ENCODE measurements around the gene CAMK2A. TPM values are rescaled to one million over a fixed set of nuclear protein-coding genes. Genes with fewer than 3 reads are reported as not detected.
A peak's percentile ranks its signal among the peaks of the same experiment; 100 is the strongest.

The CAMK2A gene
- total RNA-seq, 1 donor from 2014 or later, result not detected

- Mint-ChIP-seq H3K4me1 (ENCODE audit: low read depth) (no peaks in the 10 kb centered on the region), H3K9me3 (ENCODE audit: low read depth) (no peaks in the 10 kb centered on the region), H3K27ac (no peak overlapping the region), H3K27me3 (peaks cover 41% of the 10 kb centered on the region), H3K36me3 (ENCODE audit: insufficient read depth) (no peaks in the 10 kb centered on the region), H3K4me3 (ENCODE audit: low read depth) (no peak overlapping the region)
- no peak for DNase-seq (ENCODE audit: low spot score, unreplicated experiment)
- no peak for TF ChIP-seq CTCF (IDR thresholded peaks at IDR 0.05; ENCODE audit: unreplicated experiment)
These were observed 2.1 kb upstream of the CAMK2A start for GRCh38 chr5:150291388-150292385.

- no peaks in the 10 kb centered on the region for H3K4me1 Mint-ChIP-seq (ENCODE audit: low read depth)
- no peak for TF ChIP-seq CTCF (IDR thresholded peaks at IDR 0.05; ENCODE audit: unreplicated experiment)
- no peak overlapping the region for H3K27ac Mint-ChIP-seq
- DNase-seq (ENCODE audit: low spot score, unreplicated experiment), result no peak
- H3K4me3 Mint-ChIP-seq (ENCODE audit: low read depth), result no peak overlapping the region
- peaks cover 56% of the 10 kb centered on the region for H3K27me3 Mint-ChIP-seq
- no peaks in the 10 kb centered on the region for H3K9me3 Mint-ChIP-seq (ENCODE audit: low read depth)
- H3K36me3 Mint-ChIP-seq (ENCODE audit: insufficient read depth), result no peaks in the 10 kb centered on the region
These were observed 782 bp downstream of the CAMK2A start for GRCh38 chr5:150288791-150289190.

- no peak for DNase-seq (ENCODE audit: low spot score, unreplicated experiment)
- Mint-ChIP-seq H3K9me3 (ENCODE audit: low read depth) (no peaks in the 10 kb centered on the region), H3K27ac (no peak overlapping the region), H3K4me3 (ENCODE audit: low read depth) (no peak overlapping the region), H3K27me3 (peaks cover 60% of the 10 kb centered on the region), H3K36me3 (ENCODE audit: insufficient read depth) (no peaks in the 10 kb centered on the region), H3K4me1 (ENCODE audit: low read depth) (no peaks in the 10 kb centered on the region)
- TF ChIP-seq CTCF (IDR thresholded peaks at IDR 0.05; ENCODE audit: unreplicated experiment), result no peak
These were observed 1.2 kb downstream of the CAMK2A start for GRCh38 chr5:150288361-150288760.

GRCh38 chr5:150286820-150287219 is 2.8 kb downstream of the CAMK2A start:
- Mint-ChIP-seq H3K27ac (no peak overlapping the region), H3K4me3 (ENCODE audit: low read depth) (no peak overlapping the region), H3K27me3 (peaks cover 59% of the 10 kb centered on the region), H3K9me3 (ENCODE audit: low read depth) (no peaks in the 10 kb centered on the region), H3K36me3 (ENCODE audit: insufficient read depth) (no peaks in the 10 kb centered on the region), H3K4me1 (ENCODE audit: low read depth) (no peaks in the 10 kb centered on the region)
- TF ChIP-seq CTCF (IDR thresholded peaks at IDR 0.05; ENCODE audit: unreplicated experiment), result peak; percentile 67
- DNase-seq (ENCODE audit: low spot score, unreplicated experiment), result no peak

GRCh38 chr5:150285114-150285513 is 4.5 kb downstream of the CAMK2A start:
- Mint-ChIP-seq H3K4me3 (ENCODE audit: low read depth) (no peak overlapping the region), H3K27ac (no peak overlapping the region), H3K27me3 (peaks cover 67% of the 10 kb centered on the region), H3K36me3 (ENCODE audit: insufficient read depth) (no peaks in the 10 kb centered on the region), H3K9me3 (ENCODE audit: low read depth) (no peaks in the 10 kb centered on the region), H3K4me1 (ENCODE audit: low read depth) (no peaks in the 10 kb centered on the region)
- no peak for DNase-seq (ENCODE audit: low spot score, unreplicated experiment)
- TF ChIP-seq CTCF (IDR thresholded peaks at IDR 0.05; ENCODE audit: unreplicated experiment), result no peak

Measured in progenitor cell of endocrine pancreas (in vitro differentiated cells).